SU-DHL-6 (cell line): ENCODE measurements around the gene TFPT.

ENCODE experiments used
- CTCF ChIP-seq: fragments of 200-600 bp; sonication (generic); IDR thresholded peaks from one replicate; pipeline ENCODE4 v1.5.1; 2017; ENCODE audit warnings: antibody characterized with exemption, mild to moderate bottlenecking, low read length, moderate library complexity; ENCODE audit not compliant: insufficient read depth, poor library complexity, severe bottlenecking
- EZH2phosphoT487 ChIP-seq: fragments of 200-600 bp; sonication (generic), shearing (Covaris generic); conservative IDR thresholded peaks from 2 replicates; pipeline ENCODE4 v1.6.1; 2018; ENCODE audit warnings: mild to moderate bottlenecking, antibody characterized with exemption, low read length, moderate library complexity, mixed read lengths

GRCh38 chr19:54108496-54108895 lies 7.0 kb downstream of the TFPT start:
- TF ChIP-seq CTCF (no peak), EZH2phosphoT487 (no peak)
